SHP77 treated with DMSO at 0.1 percent for 48 hours (cell line): Measurements from ENCODE around the gene CACNG1.
"Not testable (repeated sequence)": the region's sequence is repeated elsewhere in the genome, so short reads cannot be mapped to it uniquely, and the experiment has no call there.

Source experiments
- DNase-seq: peaks from one replicate; lab custom pipeline; 2025; lab: John Stamatoyannopoulos, UW

Gene CACNG1

DNA sequence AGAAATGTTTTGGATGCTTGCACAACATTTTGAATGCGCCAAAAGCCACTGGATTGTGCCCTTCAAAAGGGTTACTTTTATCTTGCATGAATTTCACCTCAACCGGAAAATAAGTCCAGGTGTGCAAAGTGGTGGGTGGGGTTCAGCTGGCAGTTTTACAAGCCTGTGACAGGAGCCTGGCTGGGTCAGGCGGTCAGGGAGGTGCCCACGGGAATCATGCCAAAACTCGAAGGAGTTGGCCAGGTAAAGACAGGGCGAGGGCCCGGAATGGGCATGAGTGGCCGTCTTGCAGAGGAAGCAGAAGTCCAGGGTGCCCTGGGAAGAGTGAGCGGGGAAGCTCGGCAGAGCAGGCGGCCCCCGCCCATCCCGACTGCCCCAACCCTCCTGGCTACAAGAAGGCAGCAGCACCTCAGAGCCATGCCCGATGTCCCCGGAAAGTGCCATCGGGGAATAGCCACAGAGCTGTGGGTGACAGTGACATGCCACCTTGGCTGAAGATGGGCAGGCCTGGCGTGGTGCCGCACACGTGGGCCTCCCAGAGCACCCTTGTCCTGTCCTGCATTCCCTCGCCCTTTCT lies 19.1 kb upstream of the CACNG1 start:
- DNase-seq = no peak

DNA sequence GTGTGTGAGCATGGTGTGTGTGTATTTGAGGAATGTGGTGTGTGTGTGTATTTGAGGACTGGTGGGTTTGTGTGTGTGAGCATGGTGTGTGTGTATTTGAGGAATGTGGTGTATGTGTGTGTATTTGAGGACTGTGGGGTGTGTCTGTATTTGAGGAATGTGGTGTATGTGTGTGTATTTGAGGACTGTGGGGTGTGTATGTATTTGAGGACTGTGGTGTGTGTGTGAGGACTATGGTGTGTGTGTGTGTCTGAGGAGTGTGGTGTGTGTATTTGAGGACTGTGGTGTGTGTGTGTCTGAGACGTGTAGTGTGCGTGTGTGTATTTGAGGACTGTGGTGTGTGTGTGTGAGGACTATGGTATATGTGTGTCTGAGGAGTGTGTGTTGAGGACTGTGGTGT lies 18.0 kb upstream of the CACNG1 start:
- DNase-seq = no peak

DNA sequence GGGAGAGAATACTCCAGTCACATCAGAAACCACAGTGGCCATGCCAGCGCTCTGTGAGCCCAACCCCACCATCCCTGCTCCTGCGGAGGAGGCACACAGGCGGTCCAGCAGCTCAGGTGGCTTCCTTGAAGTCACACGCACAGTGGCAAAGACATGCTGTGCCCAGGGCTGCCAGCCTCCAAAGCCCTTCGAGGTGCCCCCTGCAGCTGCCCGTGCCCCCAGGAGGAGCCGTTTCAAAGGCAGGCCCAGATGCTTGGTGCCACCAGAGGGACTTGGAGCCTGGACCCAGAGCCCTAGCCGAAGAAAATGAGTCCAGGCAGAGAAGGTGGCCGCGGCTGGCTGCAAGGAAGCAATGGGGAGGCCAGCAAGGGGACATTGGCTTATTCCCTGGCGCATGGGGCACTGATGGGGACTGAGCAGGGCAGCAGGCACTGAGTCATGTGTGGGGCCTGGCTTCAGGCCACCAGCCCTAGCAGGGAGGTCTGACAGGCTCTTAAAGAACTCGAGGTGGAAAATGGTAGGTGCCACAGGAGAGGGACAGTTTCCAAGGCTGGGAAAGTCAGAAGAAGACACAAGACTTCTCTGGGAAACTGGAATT lies 17.2 kb upstream of the CACNG1 start:
- DNase-seq = no peak

- DNase-seq = no peak
These were observed 13.7 kb upstream of the CACNG1 start for GRCh38 chr17:67030641-67031040.

GRCh38 chr17:67032382-67032781 lies 12.0 kb upstream of the CACNG1 start:
- DNase-seq = no peak

- DNase-seq = no peak
These were observed 11.4 kb upstream of the CACNG1 start for GRCh38 chr17:67032985-67033384.

DNA sequence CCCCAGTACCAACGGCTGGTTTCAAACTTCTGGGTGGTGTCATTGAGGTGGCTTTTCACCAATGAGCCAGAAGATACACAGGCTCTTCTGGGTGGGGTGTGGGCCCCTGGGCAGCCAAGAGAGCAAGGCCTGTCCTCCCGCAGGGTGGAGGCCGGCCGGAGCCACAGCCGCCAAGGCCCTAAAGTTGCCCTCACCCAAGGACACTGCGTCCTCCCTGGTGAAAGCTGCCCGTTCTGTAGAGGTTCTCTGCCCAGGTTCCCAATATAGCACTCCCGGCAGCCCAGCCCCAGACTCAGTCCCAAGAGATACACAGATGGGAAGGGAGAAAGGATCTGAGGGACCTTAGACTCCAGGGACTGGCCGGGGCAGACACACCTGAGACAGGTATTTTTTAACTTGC lies 10.7 kb upstream of the CACNG1 start:
- no peak for DNase-seq

DNA sequence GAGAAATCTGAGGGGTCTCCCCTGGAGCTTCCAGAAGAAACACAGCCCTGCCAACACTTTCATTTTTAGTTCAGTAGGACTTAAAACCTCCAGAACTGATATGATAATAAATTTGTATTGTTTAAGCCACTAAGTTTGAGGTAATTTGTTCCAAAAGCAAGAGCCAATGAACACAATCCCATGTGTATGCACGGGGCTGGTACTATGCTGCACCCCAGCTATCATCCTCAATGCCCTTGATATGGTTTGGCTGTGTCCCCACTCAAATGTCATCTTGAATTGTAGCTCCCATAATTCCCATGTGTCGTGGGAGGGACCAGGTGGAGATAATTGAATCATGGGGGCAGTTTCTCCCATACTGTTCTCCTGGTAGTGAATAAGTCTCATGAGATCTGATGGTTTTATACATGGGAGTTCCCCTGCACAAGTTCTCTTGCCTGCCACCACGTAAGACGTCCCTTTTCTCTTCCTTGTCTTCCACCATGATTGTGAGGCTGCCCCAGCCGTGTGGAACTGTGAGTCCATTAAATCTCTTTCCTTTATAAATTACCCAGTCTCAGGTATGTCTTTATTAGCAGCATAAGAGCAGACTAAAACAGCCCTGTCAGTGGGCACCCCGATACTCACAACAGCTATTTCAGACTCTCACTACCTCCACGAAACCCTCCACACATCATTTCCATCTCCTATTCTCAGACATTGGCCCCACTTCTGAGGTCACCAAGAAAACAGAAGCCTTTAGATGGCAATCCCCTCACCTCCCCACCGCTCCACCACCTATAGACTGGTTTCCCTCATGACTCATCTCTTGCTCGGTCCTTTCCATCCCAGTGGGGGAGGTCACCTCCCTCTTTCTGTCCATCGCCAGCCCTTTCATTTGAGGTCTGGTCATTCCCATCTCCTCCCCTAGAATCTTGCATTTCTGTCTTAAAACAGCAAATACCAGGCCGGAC lies 8.9 kb upstream of the CACNG1 start:
- DNase-seq = no peak

- no peak for DNase-seq
These were observed 5.4 kb upstream of the CACNG1 start for GRCh38 chr17:67038861-67039365.

GRCh38 chr17:67040652-67041051 lies 3.7 kb upstream of the CACNG1 start:
- DNase-seq = no peak

GRCh38 chr17:67041119-67041518 lies 3.2 kb upstream of the CACNG1 start:
- DNase-seq = not testable (repeated sequence)

DNA sequence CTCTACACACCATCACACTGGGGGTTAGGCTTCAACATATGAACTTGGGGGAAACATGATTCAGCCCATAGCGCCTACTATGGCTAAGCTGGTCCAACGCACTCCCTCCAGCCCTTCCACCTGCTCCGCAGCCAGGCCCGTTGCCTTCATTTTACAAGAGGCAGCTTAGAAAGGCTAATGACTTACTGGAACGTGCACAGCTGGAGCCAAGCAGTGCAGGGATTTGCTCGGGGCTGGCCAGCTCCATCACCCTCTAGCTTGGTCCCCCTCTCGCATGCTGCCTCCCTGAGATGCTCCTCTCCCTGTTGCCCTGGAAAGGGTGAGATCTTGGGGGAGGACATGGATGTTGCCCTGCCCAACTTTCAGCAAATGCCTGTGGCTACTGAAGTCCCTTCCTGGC lies 2.8 kb upstream of the CACNG1 start:
- no peak for DNase-seq

DNA sequence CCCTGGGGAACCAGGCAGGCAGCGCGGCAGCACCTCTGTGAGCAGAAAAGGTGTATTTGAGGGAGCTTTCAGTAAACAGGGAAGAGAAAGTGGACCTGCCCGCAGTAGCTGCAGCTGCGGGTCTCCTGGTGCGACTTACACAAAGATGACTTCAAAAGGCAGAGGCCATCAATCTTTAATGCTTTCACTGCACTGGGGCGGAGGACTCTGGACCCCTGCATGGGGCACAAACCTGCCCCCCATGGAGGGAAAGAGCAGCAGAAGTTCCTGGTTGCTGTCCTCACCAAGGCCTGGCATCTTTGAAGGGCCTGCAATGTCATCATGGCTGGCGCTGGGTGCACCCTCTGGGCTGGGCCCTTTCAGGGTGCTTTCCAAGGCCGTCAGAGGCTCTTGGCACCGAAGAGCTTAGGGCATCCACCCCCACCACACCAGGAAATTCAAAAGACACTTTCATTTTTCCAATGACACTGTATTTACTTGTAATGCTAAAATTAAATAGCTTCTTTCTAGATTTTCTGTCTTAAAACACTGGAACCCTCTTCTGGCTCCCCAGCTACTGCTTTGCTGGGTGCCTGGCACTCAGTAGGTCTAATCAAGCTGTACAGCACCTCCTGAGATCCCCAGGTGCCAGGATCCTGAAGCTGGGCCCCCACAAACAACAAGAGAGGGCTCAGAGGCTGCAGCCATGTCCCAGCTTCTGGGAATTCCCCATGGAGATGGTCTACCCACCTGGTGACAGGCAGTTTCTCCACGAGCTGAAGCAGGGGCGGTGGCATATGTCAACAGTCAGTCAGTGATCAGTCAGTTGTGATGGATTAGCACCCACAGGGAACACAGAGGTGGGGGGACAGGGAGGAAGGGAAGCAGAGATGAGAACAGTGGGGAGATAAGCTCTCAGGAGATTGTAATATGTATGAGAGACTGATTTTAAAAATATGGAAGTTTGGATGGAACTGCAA lies 2.1 kb upstream of the CACNG1 start:
- no peak for DNase-seq

GRCh38 chr17:67043283-67043682 lies 1.1 kb upstream of the CACNG1 start:
- DNase-seq = no peak

GRCh38 chr17:67044940-67045339 lies 586 bp downstream of the CACNG1 start:
- no peak for DNase-seq

GRCh38 chr17:67046398-67046797 lies 2.0 kb downstream of the CACNG1 start:
- DNase-seq = no peak

GRCh38 chr17:67047382-67047781 lies 3.0 kb downstream of the CACNG1 start:
- DNase-seq = no peak

DNA sequence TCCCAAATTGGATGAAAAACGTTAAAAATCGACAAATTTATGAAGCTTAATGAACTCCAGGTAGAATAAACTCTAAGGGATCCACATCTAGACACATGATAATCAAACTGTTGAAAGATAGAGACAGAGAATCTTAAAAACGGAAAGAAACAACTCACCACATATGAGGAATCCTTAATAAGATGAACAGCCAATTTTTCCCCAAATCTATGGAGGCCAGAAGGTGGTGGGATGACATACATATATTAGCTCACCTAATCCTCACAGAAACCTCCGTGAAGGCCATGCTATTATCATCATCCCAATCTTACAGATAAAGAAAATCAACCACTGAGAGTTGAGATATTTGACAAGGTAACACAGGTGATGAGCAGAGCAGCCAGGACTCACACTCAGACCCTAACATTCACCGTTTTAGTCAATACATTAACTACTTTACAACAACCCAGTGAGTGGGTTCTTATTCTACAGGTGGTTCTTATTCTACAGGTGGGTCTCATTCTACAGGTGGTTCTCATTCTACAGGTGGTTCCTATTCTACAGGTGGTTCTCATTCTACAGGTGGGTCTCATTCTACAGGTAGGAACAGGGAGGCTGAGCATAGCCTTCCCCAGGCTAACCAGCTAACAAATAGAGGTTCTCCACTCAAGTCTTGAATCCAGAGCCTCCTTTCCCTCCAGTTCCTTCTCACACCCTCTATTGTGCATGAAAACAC lies 4.8 kb downstream of the CACNG1 start:
- DNase-seq = no peak

GRCh38 chr17:67050066-67050465 lies 5.7 kb downstream of the CACNG1 start:
- DNase-seq = no peak

- DNase-seq = no peak
These were observed 6.3 kb downstream of the CACNG1 start for GRCh38 chr17:67050471-67051154.

DNA sequence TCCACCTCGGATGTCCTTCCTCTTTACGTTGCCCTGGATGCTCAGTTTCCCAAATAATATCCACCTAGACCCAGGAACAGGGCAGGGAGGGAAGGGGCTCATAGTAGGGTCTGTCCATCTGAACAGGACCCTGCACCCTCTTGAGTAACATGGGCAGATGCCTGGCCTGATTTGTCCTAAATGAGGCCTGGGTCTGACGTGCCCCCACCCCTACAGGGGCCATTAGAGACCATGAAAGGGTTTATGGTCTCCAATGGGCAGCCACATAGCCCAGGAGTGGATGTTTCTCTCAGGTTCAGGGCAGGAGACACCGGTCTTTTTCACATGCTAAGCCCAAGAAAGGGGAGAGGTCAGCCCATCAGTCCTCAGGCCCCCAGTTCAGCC lies 6.8 kb downstream of the CACNG1 start:
- no peak for DNase-seq
